CD4-positive, alpha-beta T cell treated with Interferon alpha-2 for 1 hour (primary cell): ENCODE results near the gene SAMHD1.
"Not testable (repeated sequence)": the region's sequence is repeated elsewhere in the genome, so short reads cannot be mapped to it uniquely, and the experiment has no call there.

Source experiments
- DNase-seq, 2 donors: peaks; one replicate each; pipeline ENCODE4 v3.0.0-alpha.2; 2020 to 2022

SAMHD1 gene

DNA sequence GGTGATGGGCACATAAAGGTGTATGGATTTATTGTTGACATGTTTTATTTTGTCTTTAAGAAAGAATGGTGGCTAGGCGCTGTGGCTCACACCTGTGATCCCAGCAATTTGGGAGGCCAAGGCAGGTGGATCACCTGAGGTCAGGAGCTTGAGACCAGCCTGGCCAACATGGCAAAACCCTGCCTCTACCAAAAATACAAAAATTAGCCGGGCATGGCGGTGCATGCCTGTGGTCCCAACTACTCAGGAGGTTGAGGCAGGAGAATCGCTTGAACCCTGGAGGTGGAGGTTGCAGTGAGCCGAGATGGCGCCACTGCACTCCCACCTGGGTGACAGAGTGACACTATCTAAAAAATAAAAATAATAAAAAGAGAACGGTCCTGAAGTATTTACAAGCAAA, 45.4 kb downstream of the SAMHD1 start:
- DNase-seq: not testable (repeated sequence)

DNA sequence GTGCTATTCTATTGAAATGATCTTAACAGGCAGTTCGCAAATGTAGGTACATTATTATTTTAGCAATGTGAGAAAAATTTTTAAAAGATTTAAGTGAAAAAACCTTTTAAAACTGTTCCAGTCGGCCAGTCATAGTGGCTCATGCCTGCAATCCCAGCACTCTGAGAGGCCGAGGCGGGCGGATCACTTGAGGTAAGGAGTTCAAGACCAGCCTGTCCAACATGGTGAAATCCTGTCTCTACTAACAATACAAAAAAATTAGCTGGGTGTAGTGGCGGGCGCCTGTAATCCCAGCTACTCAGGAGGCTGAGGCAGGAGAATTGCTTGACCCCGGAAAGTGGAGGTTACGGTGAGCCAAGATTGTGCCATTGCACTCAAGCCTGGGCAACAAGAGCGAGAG, 45.9 kb downstream of the SAMHD1 start:
- not testable (repeated sequence) for DNase-seq

DNA sequence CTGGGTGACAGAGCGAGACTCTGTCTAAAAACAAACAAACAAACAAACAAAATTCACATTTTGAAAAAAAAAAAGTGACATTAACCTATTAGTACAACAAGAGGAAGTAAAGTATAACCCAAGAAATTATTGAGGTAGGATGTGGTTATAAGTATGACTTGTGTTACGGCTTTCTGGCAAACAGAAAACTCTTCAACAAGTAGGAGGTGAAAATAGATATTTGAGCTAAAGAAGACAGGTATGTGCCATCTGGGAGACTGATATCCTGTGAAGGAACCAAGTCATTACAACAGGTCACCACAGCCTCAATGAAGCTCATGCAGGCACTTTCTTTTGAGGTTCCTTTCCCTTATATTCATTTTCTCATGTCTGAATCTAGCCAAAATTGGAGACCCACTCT, 46.8 kb downstream of the SAMHD1 start:
- no peak for DNase-seq

DNA sequence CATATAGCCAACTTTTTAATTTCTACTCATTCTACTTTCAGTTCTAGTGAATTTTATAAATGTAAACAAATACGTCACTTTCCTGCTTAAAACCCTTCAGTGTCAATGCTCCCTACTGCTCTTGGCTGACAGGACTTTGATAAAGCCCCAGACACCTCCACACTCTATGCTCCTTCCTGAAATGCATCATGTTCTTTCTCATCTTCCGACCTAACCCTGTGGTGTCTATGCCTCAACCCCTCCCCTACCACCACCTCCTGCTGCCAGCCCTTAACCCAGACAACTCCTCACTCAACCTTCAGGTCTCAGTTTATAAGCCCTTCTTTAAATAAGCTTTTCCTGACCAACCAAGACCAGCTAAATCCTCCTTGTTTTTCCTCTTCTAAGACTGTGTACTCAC, 56.5 kb downstream of the SAMHD1 start:
- DNase-seq: no peak

DNA sequence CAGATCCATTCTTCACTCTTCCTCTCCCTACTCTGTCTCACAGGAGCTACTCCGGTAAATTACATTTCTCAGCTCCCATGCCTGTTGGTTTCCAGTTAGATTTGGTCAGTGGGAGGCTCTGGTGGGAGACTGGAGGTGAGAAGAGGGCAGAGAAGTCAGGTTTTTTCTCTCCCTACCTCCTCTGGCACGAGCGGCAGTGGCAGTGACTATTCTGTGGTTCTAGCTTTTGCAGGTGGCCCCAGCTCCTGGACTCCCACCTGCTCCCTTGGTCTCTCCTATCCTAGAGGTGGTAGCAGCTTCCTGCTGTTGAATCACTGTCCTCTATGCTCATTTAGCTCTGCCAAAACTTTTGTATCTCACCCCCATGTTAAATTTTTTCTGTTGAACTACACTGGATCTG, 57.7 kb downstream of the SAMHD1 start:
- DNase-seq: no peak

DNA sequence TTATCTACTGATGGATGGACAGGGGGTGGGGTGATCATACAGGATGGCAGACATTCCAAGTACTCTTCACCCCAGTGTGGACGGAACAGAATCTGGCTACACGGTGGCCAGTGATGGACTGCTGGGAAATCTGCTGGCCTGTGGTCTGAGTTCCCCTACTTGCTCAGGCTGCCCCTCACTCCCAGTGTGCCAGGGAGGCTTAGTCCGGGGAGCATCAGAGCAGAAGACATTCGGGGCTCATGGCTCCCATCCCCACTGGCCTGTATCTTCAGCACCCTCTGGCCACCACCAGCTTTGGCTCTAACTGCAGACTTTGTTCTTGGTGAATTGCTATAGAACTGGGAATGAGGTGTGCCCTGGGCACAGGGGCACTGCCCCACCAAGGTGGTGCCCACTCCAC, 60.3 kb downstream of the SAMHD1 start:
- DNase-seq: no peak

DNA sequence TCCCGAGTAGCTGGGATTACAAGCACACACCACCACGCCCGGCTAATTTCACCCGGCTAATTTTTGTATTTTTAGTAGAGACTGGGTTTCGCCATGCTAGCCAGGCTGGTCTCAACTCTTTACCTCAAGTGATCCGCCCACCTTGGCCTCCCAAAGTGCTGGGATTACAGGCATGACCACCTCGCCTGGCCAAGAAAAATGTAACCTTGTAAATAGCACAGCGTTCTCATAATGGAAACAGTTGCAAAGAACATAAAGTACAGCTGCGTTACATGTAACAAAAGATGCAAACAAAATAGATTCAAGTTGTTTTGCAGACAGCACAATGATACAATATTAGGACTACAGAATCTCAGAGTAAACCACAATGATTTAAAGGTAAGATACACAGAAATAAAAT, 60.9 kb downstream of the SAMHD1 start:
- no peak for DNase-seq

DNA sequence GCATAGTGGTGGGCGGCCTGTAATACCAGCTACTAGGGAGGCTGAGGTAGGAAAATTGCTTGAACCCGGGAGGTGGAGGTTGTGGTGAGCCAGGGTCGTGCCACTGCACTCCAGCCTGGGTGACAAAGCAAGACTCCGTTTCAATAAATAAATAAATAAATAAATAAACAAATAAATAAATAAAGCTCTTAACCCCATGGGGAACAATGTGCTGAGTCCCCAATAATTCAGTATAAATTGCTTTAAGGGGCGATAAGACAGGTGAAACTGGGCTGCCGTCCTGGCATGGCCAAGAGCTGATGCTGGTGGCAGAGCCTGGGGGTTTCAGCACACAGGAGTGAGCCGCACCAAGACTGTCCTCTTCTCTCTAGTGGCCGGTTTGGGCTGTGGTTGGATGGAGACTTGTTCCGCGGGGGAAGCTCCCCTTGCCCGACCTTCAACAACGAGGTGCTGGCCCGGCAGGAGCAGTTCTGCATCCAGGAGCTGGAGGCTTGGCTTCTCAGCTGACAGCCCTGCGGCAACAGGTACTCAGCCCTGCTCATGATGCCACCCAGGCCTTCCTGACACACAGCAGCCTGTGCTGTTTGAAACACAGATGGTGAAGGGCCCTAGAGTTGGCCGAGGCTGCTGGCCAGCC, 62.5 kb downstream of the SAMHD1 start:
- no peak for DNase-seq

DNA sequence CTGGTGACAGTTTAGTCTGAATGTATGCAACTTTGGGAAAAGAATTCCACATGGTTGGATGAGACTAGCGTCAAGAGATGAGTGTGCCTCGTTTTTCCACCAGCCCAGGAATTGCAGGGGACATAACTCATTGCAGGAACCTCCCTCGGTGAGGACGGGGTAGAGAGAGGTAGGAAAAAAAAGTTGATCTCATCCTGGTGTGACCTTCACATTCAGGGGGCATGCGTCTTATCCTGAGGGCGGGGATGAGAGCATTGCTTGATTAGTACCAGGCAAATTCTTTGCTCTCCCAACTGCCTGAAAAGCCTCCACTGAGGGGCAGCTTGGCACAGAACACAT, 63.8 kb downstream of the SAMHD1 start:
- no peak for DNase-seq

DNA sequence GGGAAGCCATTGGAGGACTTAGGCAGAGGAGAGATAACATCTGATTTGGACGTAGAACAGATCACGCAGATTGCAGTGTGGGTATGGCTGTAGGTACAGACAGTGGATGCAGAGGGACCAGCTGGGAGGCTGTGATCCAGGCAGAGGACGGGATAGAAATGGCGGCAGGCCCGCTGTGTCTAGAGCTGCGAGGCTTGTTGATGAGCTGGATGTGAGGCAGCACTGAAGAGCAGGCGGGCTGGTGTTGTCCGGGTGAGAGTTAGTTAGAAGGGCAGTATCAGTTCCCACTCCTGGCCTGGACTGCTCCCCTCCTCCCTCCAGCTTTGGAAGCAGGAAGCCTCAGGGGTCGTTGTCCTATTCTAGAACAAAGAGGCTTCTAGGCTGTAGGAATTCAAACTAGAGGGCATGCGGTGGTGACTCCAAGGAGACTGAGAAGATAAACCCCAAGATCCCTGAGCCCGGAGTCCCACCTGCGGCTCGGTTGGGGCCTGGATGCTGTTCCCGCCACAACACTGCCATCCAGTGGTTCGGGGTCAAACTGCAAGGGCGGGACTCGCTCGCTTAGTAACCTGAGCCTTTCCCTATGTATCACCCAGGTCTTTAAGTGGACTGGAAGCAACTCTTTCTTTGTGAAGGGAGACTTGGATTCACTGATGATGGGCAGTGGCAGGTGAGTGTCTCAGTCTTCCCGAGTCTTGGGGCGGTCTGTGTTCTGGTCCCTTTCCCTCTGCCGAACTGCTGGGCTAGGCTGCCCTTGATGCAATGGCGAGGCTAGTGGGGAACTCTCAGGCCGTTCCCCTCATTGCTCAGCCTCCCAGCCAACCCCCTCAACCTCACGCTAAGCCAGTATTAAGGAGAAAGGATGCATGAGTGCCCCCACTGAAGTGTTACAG, 64.4 kb downstream of the SAMHD1 start:
- DNase-seq: peak; percentile 73 to 79

DNA sequence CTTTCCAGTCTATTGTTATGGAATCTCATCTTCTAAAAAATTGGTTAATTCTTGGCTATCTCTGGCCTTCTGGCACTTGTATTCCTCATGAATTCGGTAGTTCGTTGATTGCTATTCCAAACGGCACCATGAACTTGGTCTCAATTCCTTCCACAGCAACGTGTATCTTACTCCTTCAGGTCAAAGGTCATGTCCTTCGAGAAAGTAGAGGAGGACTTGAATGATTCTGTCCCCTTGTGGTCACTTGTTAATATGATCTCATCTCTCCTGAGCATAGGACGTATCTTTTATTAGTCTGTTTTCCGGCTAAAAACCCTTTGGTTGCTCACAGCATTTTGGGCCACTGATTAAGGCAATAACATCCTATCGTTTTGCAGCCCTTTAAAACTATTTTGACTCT, 66.2 kb downstream of the SAMHD1 start:
- DNase-seq: no peak

DNA sequence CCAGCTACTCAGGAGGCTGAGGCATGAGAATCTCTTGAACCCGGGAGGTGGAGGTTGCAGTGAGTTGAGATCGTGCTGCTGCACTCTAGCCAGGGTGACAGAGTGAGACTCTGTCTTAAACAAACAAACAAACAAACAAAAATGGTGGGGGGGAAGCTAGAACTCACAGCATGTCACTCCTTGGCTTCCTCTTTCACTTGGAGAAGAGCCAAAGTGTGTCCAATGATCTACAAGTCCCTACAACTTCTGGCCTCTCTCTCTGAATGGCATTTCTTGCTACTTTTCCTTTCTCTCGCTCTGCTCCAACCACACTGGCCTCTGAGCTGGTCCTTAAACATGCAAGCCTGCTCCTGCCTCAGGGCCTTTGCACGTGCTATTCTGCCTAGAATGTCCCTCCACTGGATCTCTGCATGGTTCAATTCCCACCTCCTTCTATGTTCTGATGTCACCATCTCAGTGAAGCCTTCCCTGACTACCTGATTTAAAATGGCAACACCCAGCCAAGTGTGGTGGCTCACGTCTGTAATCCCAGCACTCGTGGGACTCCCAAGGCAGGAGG, 67.5 kb downstream of the SAMHD1 start:
- no peak for DNase-seq

DNA sequence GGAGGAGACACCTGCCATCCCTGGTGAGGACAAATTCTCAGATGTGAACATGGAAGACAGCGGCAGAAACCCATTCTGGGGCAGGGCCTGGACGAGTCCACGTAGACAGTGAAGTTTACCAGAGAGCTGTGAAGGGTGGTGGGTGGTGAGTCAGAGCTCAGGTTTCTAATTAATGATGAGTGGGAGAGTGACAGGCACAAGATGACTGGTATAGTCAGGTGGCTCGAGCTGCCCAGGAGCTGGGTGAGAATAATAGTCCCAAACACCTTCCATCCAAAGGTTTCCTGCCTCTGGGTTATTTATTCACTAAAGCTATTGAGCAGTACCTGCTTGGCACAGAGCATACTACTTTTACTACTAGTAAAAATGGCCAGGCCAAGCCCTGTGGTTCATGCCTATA, 69.6 kb downstream of the SAMHD1 start:
- DNase-seq: no peak

DNA sequence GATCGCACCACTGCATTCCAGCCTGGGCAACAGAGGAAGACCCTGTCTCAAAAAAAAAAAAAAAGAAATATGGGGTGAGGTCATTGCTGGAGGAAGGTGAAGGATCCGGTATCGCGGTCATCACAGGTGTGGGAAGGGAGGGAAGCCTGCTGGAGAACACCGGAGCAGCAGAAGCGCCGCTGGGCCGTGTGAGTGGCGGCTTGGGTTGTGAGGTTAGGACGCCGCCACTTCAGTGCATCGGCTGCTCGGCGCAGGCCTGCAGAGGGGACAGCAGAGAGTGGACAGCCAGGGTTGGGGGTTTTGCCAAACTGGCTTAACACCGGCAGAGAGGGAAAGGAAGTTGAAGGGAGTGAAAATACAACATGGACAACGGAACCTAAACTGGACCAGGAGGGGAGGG, 70.2 kb downstream of the SAMHD1 start:
- DNase-seq: no peak

DNA sequence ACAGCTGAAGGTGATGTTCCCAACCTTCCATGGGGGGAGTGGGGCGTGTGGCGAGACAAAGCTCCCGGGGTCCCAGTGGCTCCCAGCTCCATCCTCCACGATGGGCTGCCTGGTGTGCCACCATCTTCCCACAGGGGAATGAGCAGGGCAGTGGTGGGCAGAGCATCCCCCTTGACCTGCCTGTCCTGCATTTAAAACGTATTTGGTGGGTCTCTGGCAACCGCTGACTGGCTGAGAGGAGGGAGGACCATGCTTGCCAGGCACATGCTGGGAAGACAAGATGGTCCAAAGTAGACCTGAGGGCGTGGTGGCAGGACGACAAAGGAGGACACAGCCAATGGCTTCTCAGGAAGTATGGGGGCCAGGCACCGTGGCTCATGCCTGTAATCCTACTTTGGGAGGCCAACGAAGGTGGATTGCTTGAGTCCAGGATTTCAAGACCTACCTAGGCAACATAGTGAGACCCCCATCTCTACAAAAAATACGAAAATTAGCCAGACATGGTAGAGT, 70.7 kb downstream of the SAMHD1 start:
- DNase-seq: no peak

DNA sequence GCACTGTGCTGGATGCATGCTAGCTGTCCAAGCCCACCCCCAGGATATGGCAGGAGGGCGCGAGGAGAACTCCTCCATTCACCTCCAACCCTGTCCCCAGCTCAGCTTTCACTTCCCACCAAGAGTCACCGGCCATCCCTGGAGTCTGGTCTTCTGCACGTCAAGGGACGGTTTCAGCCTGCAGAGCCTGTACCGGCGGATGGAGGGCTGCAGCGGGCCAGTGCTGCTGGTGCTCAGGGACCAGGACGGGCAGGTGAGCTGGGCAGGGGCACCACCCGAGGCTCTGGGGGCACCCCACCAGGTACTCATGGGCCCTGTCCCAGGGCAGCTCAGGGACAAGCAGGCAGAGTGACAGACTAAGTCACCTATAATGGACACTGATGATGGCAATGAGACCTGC, 72.6 kb downstream of the SAMHD1 start:
- DNase-seq: no peak

DNA sequence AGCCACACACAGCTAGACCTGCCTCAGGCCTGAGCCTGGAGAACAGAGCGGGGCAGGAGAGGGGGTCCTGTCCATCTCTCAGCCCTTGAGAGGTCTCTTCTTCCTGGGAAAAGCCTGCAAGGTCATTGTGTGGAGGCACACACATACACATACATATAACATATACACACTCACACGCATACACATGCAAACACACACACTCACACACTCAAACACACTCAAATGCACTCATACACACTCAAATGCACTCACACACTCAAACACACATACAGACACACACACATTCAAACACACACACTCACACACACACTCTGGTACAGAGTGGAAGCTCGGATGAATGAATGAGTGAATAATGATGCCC, 75.1 kb downstream of the SAMHD1 start:
- no peak for DNase-seq

DNA sequence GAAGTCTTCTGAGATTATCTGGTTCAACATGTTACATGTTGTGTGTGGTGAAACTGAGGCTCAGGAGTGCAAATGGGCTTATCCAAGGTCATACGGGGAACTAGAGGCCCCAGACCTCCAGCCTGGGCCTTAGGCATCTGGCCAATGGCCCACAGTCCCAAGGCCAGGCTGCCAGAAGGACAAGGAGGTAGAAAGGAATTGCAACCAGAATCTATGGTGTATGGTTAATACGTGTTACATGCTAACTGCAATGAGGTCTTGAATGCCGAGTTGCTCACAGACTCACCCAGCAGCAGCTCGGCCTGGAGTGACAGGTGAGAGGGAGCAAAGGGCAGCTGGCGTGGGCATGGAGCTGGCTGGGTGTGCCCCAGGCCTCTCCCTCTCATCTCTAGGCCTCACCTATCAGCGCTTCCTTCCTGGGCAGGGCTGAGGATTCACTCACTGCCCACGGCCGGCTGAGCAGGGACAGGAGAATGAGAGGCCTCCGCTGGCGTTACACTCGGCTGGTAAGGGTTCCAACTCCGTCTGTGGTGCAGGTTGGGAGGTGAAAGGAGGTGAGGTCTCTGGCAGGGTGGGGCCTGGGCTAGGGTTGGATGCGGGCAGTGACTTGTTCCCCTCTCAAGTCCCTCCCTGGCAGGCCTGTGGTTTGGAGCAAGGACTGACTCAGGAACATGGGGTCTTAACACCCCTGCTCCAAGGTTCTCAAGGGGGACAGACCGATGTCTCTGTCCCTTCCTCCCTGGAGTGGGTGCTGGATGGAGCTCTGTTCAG, 75.6 kb downstream of the SAMHD1 start, which contains the start of gene TLDC2:
Gene TLDC2 (plus strand): TSS at position 437 of the 771 bp plus-strand sequence. CDS start 37 bp downstream, at position 474.
- DNase-seq: no peak

DNA sequence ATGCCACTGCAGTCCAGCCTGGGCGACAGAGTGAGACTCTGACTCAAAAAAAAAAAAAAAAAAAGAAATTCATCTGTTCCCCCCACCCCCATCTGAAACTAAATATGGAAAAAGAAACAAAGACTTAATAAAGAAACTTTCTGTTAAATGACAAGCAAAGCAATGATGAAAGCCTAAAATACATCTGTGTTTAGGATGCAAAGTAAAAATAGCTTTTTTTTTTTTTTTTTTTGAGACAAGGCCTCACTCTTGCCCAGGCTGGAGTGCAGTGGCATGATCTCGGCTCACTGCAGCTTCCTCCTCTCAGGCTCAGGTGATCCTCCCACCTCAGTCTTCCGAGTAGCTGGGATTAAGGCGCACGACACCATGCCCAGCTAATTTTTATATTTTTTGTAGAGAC, 76.4 kb downstream of the SAMHD1 start:
- DNase-seq: not testable (repeated sequence)

DNA sequence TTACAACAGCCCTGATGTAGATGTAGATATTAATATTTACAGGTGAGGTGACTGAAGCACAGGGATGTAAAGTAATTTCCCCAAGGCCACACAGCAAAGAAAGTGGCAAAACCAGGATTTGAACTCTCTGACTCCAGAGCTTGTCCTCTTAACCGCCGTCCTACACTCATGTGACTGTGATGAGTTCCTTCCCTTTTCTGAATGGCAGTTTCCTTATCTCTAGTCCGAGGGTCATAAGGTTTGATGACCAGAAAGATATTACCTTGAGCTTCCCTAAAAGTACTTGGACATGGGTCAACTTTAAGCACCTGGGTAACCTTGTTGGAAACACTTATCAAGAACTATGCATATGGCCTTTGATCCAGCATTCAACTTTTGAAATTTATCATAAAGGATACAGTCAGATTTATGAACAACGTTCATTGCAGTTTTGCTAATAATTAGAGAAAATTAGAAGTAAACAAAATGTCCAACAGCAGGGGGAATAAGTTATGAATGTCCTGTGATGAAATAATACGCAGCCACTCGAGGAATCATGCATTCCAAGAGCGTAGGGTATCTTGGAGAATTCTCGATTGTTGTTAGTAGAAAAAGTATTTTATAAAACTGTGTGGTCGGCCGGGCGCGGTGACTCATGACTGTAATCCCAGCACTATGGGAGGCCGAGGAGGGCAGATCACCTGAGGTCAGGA, 77.9 kb downstream of the SAMHD1 start:
- no peak for DNase-seq

DNA sequence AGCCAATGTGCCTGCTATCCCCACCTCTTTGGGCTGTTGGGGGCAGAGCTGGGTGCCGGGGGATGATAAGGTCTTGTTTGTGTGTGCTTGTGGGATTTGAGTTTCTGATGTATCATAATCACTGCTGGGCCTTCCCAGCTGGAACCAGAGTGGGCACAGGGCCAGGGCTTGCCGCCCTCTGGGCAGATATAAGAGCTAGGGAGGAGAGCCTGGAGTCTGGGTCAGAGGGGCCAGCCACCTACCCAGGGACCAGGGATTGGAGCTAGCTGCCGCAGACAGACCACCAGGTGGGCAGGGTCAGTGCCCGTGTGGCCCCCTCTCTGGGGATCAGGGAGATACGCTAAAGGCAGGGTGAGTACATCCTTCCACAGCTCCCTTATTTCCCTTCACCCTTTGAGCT, 78.7 kb downstream of the SAMHD1 start:
- no peak for DNase-seq
